Uterus (tissue), 4 donors: ENCODE measurements around the gene BDKRB2. TPM values are rescaled to one million over a fixed set of nuclear protein-coding genes. Genes with fewer than 3 reads are reported as not detected.

Source experiments
- DNase-seq, 2 donors: peaks; one replicate each; pipeline ENCODE4 v3.0.0-alpha.2; 2019 to 2020
- H3K27ac ChIP-seq, 2 donors: fragments of 200-600 bp; sonication (generic); 1 replicate in 1 of 2; 2 replicates in 1 of 2; pipeline ENCODE4 v1.5.1; 2016 to 2018
- H3K27me3 ChIP-seq, 2 donors: fragments of 200-600 bp; sonication (generic); one replicate each; pipeline ENCODE4 v1.5.1; 2018 to 2019; ENCODE audit warnings: control low read depth in 1 of 2
- H3K36me3 ChIP-seq, 2 donors: fragments of 200-600 bp; sonication (generic); one replicate each; pipeline ENCODE4 v1.5.1; 2019; ENCODE audit warnings: control low read depth in 1 of 2
- H3K4me1 ChIP-seq, 2 donors: fragments of 200-600 bp; sonication (generic); one replicate each; pipeline ENCODE4 v1.5.1; 2018 to 2019; ENCODE audit warnings: control low read depth in 1 of 2
- H3K4me3 ChIP-seq, 2 donors: fragments of 200-600 bp; sonication (generic); 1 replicate in 1 of 2; 2 replicates in 1 of 2; pipeline ENCODE4 v1.5.1; 2018 to 2019; ENCODE audit warnings: mild to moderate bottlenecking in 1 of 2
- H3K9me3 ChIP-seq, 2 donors: fragments of 200-600 bp; sonication (generic); one replicate each; pipeline ENCODE4 v1.5.1; 2019; ENCODE audit warnings: control low read depth in 1 of 2
- CTCF ChIP-seq, 4 experiments: fragments of 200-600 bp in 2 of 4; fragments of 450-650 bp in 2 of 4; sonication (generic) in 2 of 4; IDR thresholded peaks; one replicate each; pipeline ENCODE4 v1.5.1; 2016 to 2019; ENCODE audit warnings: antibody characterized with exemption in 4 of 4, mild to moderate bottlenecking in 2 of 4, moderate library complexity in 1 of 4
- POLR2A ChIP-seq, 2 donors: fragments of 450-650 bp; IDR thresholded peaks; one replicate each; pipeline ENCODE4 v1.6.1; 2016; ENCODE audit warnings: antibody characterized with exemption in 2 of 2, mild to moderate bottlenecking in 1 of 2, moderate library complexity in 1 of 2
- intact Hi-C: fragments of 100-400 bp; cut with DNase I; formaldehyde crosslinking; loops from one replicate; pipeline ENCODE4 v1.15.1; 2023; ENCODE audit warnings: low total_unique reads
- total RNA-seq, 4 donors: library from RNA; depleted of rRNA in 3 of 4; stranded (reverse); fragments of >200 nt in 3 of 4; gene quantifications; one replicate each; pipeline versions ENCODE4 v1.1.0 to v1.2.4, GENCODE V29; 2014 to 2023
- donor health status: DM: yes; HTN: yes; CAD: no.

The BDKRB2 gene
- total RNA-seq, 4 donors from 2014 or later = 4.4 to 34.6 (median 11.1) TPM

GRCh38 chr14:96261053-96261452 is 56.4 kb downstream of the BDKRB2 start:
- H3K4me1 ChIP-seq = no peaks in the 10 kb centered on the region
- TF ChIP-seq CTCF (IDR thresholded peaks at IDR 0.05) = no peak
- no peak for TF ChIP-seq POLR2A (IDR thresholded peaks at IDR 0.05)
- H3K9me3 ChIP-seq = no peaks in the 10 kb centered on the region
- DNase-seq = no peak
- H3K36me3 ChIP-seq = no peaks in the 10 kb centered on the region
- no peak overlapping the region for H3K27ac ChIP-seq
- H3K4me3 ChIP-seq = no peak overlapping the region
- intact Hi-C loops = no loop called here
- no peaks in the 10 kb centered on the region for H3K27me3 ChIP-seq

- no peak for TF ChIP-seq CTCF (IDR thresholded peaks at IDR 0.05)
- TF ChIP-seq POLR2A (IDR thresholded peaks at IDR 0.05) = no peak
- intact Hi-C loops = no loop called here
- H3K9me3 ChIP-seq = no peaks in the 10 kb centered on the region
- no peaks in the 10 kb centered on the region for H3K27me3 ChIP-seq
- H3K4me3 ChIP-seq = no peak overlapping the region
- H3K36me3 ChIP-seq = no peaks in the 10 kb centered on the region
- H3K4me1 ChIP-seq = no peaks in the 10 kb centered on the region
- H3K27ac ChIP-seq = no peak overlapping the region
- no peak for DNase-seq
These were observed 57.4 kb downstream of the BDKRB2 start for GRCh38 chr14:96261772-96262655.

- intact Hi-C loops = no loop called here
- Histone ChIP-seq H3K9me3 (no peaks in the 10 kb centered on the region), H3K4me1 (peaks cover 0 to 3% of the 10 kb centered on the region in 2 donors), H3K36me3 (no peaks in the 10 kb centered on the region), H3K4me3 (no peak overlapping the region), H3K27me3 (no peaks in the 10 kb centered on the region), H3K27ac (no peak overlapping the region)
- no peak for DNase-seq
- no peak for TF ChIP-seq CTCF (IDR thresholded peaks at IDR 0.05)
- no peak for TF ChIP-seq POLR2A (IDR thresholded peaks at IDR 0.05)
These were observed 58.9 kb downstream of the BDKRB2 start for GRCh38 chr14:96263347-96264199.

- Histone ChIP-seq H3K27me3 (no peaks in the 10 kb centered on the region), H3K4me3 (no peak overlapping the region), H3K36me3 (no peaks in the 10 kb centered on the region), H3K27ac (no peak overlapping the region), H3K9me3 (no peaks in the 10 kb centered on the region), H3K4me1 (peaks cover 0 to 6% of the 10 kb centered on the region in 2 donors)
- intact Hi-C loops = no loop called here
- DNase-seq = no peak
- TF ChIP-seq CTCF (IDR thresholded peaks at IDR 0.05) = no peak
- no peak for TF ChIP-seq POLR2A (IDR thresholded peaks at IDR 0.05)
These were observed 59.5 kb downstream of the BDKRB2 start for GRCh38 chr14:96264200-96264553.

- intact Hi-C loops = no loop called here
- Histone ChIP-seq H3K36me3 (no peaks in the 10 kb centered on the region), H3K4me3 (no peak overlapping the region), H3K27ac (no peak overlapping the region), H3K27me3 (no peaks in the 10 kb centered on the region), H3K9me3 (no peaks in the 10 kb centered on the region), H3K4me1 (peaks cover 0 to 6% of the 10 kb centered on the region in 2 donors)
- TF ChIP-seq POLR2A (IDR thresholded peaks at IDR 0.05) (no peak), CTCF (IDR thresholded peaks at IDR 0.05) (no peak)
- no peak for DNase-seq
These were observed 60.2 kb downstream of the BDKRB2 start for GRCh38 chr14:96264853-96265252.
